GM12878 (cell line): ENCODE results near the gene MRGPRG. TPM values are rescaled to one million over a fixed set of nuclear protein-coding genes. Genes with fewer than 3 reads are reported as not detected.

ENCODE experiments used
- ATAC-seq: fragments of 200-7000 bp; cut with Tn5 transposase; 3 replicates; pipeline ENCODE4 v1.9.1; 2020; ENCODE audit warnings: mild to moderate bottlenecking, moderate library complexity
- BruUV-seq: library from RNA; stranded (reverse); fragments of 400-500 nt; replicated peaks from 2 replicates; lab custom pipeline; 2021; lab: Mats Ljungman, UMichigan
- CTCF ChIA-PET: fragments of 300-600 bp; sonication (Branson Sonifier 250); formaldehyde crosslinking; extraction: SDS; loops from one replicate; lab custom pipeline; 2021; ENCODE audit warnings: inconsistent platforms; lab: Yijun Ruan, JAX
- POLR2A ChIA-PET: fragments of 350-600 bp; formaldehyde crosslinking; extraction: SDS; loops from one replicate; lab custom pipeline; 2021; ENCODE audit warnings: inconsistent platforms; lab: Charles Lee
- RAD21 ChIA-PET: fragments of 300-600 bp; sonication (Branson Sonifier 250); formaldehyde crosslinking; loops from one replicate; lab custom pipeline; 2023; ENCODE audit warnings: antibody characterized with exemption; ENCODE audit not compliant: unreplicated experiment; lab: Charles Lee
- SMC1A ChIA-PET: fragments of 300-600 bp; sonication (Branson Sonifier 250); formaldehyde crosslinking; loops from one replicate; lab custom pipeline; 2023; ENCODE audit not compliant: unreplicated experiment, uncharacterized antibody; lab: Charles Lee
- DNase-seq: peaks from one replicate; pipeline ENCODE4 v3.0.0-alpha.2; 2011; ENCODE audit warnings: low read depth, low spot score
- FAIRE-seq: peaks from 3 replicates; lab custom pipeline; 2011; peaks lifted over from hg19 to GRCh38; lab: Jason Lieb, UNC
- H2AFZ ChIP-seq: 2 replicates; pipeline ENCODE4 v1.6.0; 2011; ENCODE audit warnings: low read depth, low read length, control low read depth; ENCODE audit not compliant: control insufficient read depth
- H3K27ac ChIP-seq: 2 replicates; pipeline ENCODE4 v1.5.1; 2011; ENCODE audit warnings: control low read depth; ENCODE audit not compliant: control insufficient read depth, insufficient read depth
- H3K27me3 ChIP-seq, 2 experiments: replicated peaks in 1 of 2; 2 replicates each; pipeline versions ENCODE4 v1.6.0 to v1.6.1; 2011; ENCODE audit warnings: low read length in 1 of 2; ENCODE audit not compliant: control insufficient read depth in 2 of 2, insufficient read depth in 2 of 2
- H3K36me3 ChIP-seq, 2 experiments: 2 replicates each; pipeline ENCODE4 v1.5.1; 2011; ENCODE audit warnings: low read length in 1 of 2; ENCODE audit not compliant: control insufficient read depth in 2 of 2, insufficient read depth in 2 of 2
- H3K4me1 ChIP-seq: 2 replicates; pipeline ENCODE4 v1.6.1; 2011; ENCODE audit warnings: mild to moderate bottlenecking, low read length, moderate library complexity, mixed read lengths; ENCODE audit not compliant: control insufficient read depth, insufficient read depth
- H3K4me2 ChIP-seq: 2 replicates; pipeline ENCODE4 v1.6.0; 2011; ENCODE audit warnings: control low read depth; ENCODE audit not compliant: control insufficient read depth, insufficient read depth
- H3K4me3 ChIP-seq: fragments of 200-600 bp; sonication (generic); 2 replicates; pipeline ENCODE4 v1.5.1; 2016
- H3K79me2 ChIP-seq: 2 replicates; pipeline ENCODE4 v1.6.0; 2011; ENCODE audit warnings: low read length; ENCODE audit not compliant: control insufficient read depth, insufficient read depth
- H3K9ac ChIP-seq: 2 replicates; pipeline ENCODE4 v1.8.0; 2011; ENCODE audit warnings: low read length, control low read depth, mixed read lengths; ENCODE audit not compliant: control insufficient read depth, insufficient read depth
- H3K9me3 ChIP-seq: replicated peaks from 3 replicates; pipeline ENCODE4 v1.5.1; 2011; ENCODE audit warnings: mild to moderate bottlenecking, low read length; ENCODE audit not compliant: control insufficient read depth, insufficient read depth
- H4K20me1 ChIP-seq: 2 replicates; pipeline ENCODE4 v1.6.0; 2011; ENCODE audit not compliant: control insufficient read depth, insufficient read depth
- BCL3 ChIP-seq: IDR thresholded peaks from 2 replicates; pipeline ENCODE4 v1.6.1; 2011; ENCODE audit warnings: borderline replicate concordance, low read depth, mild to moderate bottlenecking, moderate library complexity, low read length; ENCODE audit not compliant: insufficient read depth, poor library complexity, severe bottlenecking
- BRCA1 ChIP-seq: IDR thresholded peaks from 2 replicates; pipeline ENCODE4 v1.6.1; 2011; ENCODE audit warnings: low read depth, low read length, improper control_type of control experiment
- MLLT1 ChIP-seq: fragments of 450-650 bp; IDR thresholded peaks from 2 replicates; pipeline ENCODE4 v1.6.1; 2016; ENCODE audit warnings: mild to moderate bottlenecking
- ZBTB11 ChIP-seq: fragments of 450-650 bp; formaldehyde crosslinking; IDR thresholded peaks from 2 replicates; pipeline ENCODE4 v1.5.0; 2022; ENCODE audit warnings: mild to moderate bottlenecking, missing genetic modification characterization
- ZNF687 ChIP-seq: fragments of 450-650 bp; IDR thresholded peaks from 2 replicates; pipeline ENCODE4 v1.6.1; 2017; ENCODE audit warnings: mild to moderate bottlenecking, moderate library complexity
- WGBS: methylation state at CpG from one replicate; pipeline ENCODE4 v1.1.6; 2016; ENCODE audit warnings: low lambda C conversion rate; ENCODE audit not compliant: insufficient replicate concordance, insufficient coverage; ENCODE audit errors: missing lambda C conversion rate; 5-methylcytosine and 5-hydroxymethylcytosine counted together
- in situ Hi-C: fragments of 300-500 bp; cut with MboI; formaldehyde crosslinking; loops from 9 replicates; pipeline ENCODE4 v1.14.3; 2018; ENCODE audit warnings: mixed read lengths
- intact Hi-C: fragments of 100-400 bp; cut with micrococcal nuclease; formaldehyde crosslinking; loops from one replicate; pipeline ENCODE4 v1.14.2; 2022; ENCODE audit not compliant: unreplicated experiment
- polyA plus RNA-seq, 11 experiments: library from polyadenylated mRNA; depleted of rRNA in 4 of 11; unstranded in 6 of 11; stranded (reverse) in 5 of 11; fragments of >200 nt; fragmentation: Nextera tagmentation in 4 of 11; fragmentation: Illumina TruSeq in 1 of 11; extraction: Ambion mirVana in 4 of 11; extraction: Trizol in 1 of 11; gene quantifications; 1 replicate in 1 of 11; 2 replicates in 10 of 11; pipeline versions ENCODE4 v1.2.1 to v1.2.3, GENCODE V29; 2011 to 2016; ENCODE audit warnings: inconsistent platforms in 2 of 11, missing spikeins in 2 of 11, low read depth in 1 of 11
- total RNA-seq, 4 experiments: library from RNA; depleted of rRNA in 3 of 4; stranded (reverse); fragments of >200 nt in 3 of 4; fragmentation: Illumina TruSeq in 1 of 4; extraction: Trizol in 1 of 4; gene quantifications; 2 replicates each; pipeline versions ENCODE4 v1.2.1 to v1.2.3, GENCODE V29; 2013 to 2021

Gene MRGPRG
- total and polyA plus RNA-seq, 10 of the 15 experiments (the other 5 are each of a cell fraction or from before 2014, with no cell fraction given) = not detected

- intact Hi-C loops = no loop called here
- no peak for DNase-seq
- in situ Hi-C loops = no loop called here
- Histone ChIP-seq H3K27ac (no peak overlapping the region), H3K79me2 (no peaks in the 10 kb centered on the region), H3K4me1 (no peaks in the 10 kb centered on the region), H3K4me3 (no peak overlapping the region), H3K4me2 (no peak overlapping the region), H3K27me3 (peaks cover 0 to 2% of the 10 kb centered on the region in 2 experiments; a peak in 3 of 4 replicates), H4K20me1 (no peaks in the 10 kb centered on the region), H3K36me3 (no peaks in the 10 kb centered on the region), H2AFZ (no peak overlapping the region), H3K9me3 (no peaks in the 10 kb centered on the region), H3K9ac (no peak overlapping the region)
- FAIRE-seq = no peak
- no peak for ATAC-seq
- BruUV-seq = no TSS peak
- SMC1A ChIA-PET = no interaction called here
- POLR2A ChIA-PET = no interaction called here
- CTCF ChIA-PET = no interaction called here
- 28% methylated on average over 18 of the region's 19 CpGs for WGBS
- RAD21 ChIA-PET = no interaction called here
- TF ChIP-seq ZBTB11 (no peak), BCL3 (no peak), ZNF687 (no peak), BRCA1 (no peak), MLLT1 (no peak)
Observed at GRCh38 chr11:3199537-3200295, 18.9 kb downstream of the MRGPRG start.
